Stimulated activated CD4-positive, alpha-beta T cell treated with anti-CD3 and anti-CD28 coated beads, Interleukin-12 subunit alpha, Interleukin-12 subunit beta, amount 100 ng/mL, for 48 hours (primary cell): Measurements from ENCODE around the gene ZNF804B.

ENCODE experiments used
- DNase-seq, 3 donors: peaks; one replicate each; pipeline ENCODE4 v3.0.0-alpha.2; 2020; ENCODE audit warnings: low read depth in 2 of 3, low spot score in 1 of 3

Gene ZNF804B

GRCh38 chr7:88759230-88760135 is at the start of gene ZNF804B:
Gene ZNF804B, plus strand, starts transcription at chr7:88759700. Its CDS starts 277 bp downstream, at chr7:88759977.
- DNase-seq = no peak

- no peak for DNase-seq
Measured at GRCh38 chr7:88735920-88736319, 23.6 kb upstream of the ZNF804B start.

GRCh38 chr7:88737632-88738031 is 21.9 kb upstream of the ZNF804B start:
- no peak for DNase-seq

- no peak for DNase-seq
Measured at GRCh38 chr7:88746126-88746525, 13.4 kb upstream of the ZNF804B start.

GRCh38 chr7:88756802-88757201 is 2.7 kb upstream of the ZNF804B start:
- no peak for DNase-seq

GRCh38 chr7:88757371-88757770 is 2.1 kb upstream of the ZNF804B start:
- DNase-seq = no peak

GRCh38 chr7:88758381-88759229 is 895 bp upstream of the ZNF804B start:
- DNase-seq = no peak

GRCh38 chr7:88760136-88760515 is 626 bp downstream of the ZNF804B start:
- DNase-seq = no peak

- no peak for DNase-seq
Measured at GRCh38 chr7:88761779-88762178, 2.3 kb downstream of the ZNF804B start.

- DNase-seq = no peak
Measured at GRCh38 chr7:88771417-88771816, 11.9 kb downstream of the ZNF804B start.

- no peak for DNase-seq
Measured at GRCh38 chr7:88772776-88773175, 13.3 kb downstream of the ZNF804B start.

- DNase-seq = no peak
Measured at GRCh38 chr7:88775838-88776237, 16.3 kb downstream of the ZNF804B start.

- DNase-seq = no peak
Measured at GRCh38 chr7:88787777-88788176, 28.3 kb downstream of the ZNF804B start.

- DNase-seq = no peak
Measured at GRCh38 chr7:88789480-88790064, 30.1 kb downstream of the ZNF804B start.

- DNase-seq = no peak
Measured at GRCh38 chr7:88791891-88792290, 32.4 kb downstream of the ZNF804B start.

- no peak for DNase-seq
Measured at GRCh38 chr7:88792361-88792760, 32.9 kb downstream of the ZNF804B start.

GRCh38 chr7:88795553-88795952 is 36.1 kb downstream of the ZNF804B start, which contains the start of gene TEX47:
Gene TEX47, minus strand, starts transcription at chr7:88795737. Its CDS starts 795 bp downstream, at chr7:88794942.
- no peak for DNase-seq

- DNase-seq = no peak
Measured at GRCh38 chr7:88801046-88801445, 41.5 kb downstream of the ZNF804B start.

- DNase-seq = no peak
Measured at GRCh38 chr7:88806280-88807037, 47.0 kb downstream of the ZNF804B start.

GRCh38 chr7:88818552-88818951 is 59.1 kb downstream of the ZNF804B start:
- DNase-seq = no peak

- DNase-seq = no peak
Measured at GRCh38 chr7:88826222-88826621, 66.7 kb downstream of the ZNF804B start.
